ENCODE measurements around the gene TRIM41. TPM values are rescaled to one million over a fixed set of nuclear protein-coding genes. Genes with fewer than 3 reads are reported as not detected.

The TRIM41 gene
- total RNA-seq, 1 experiment from 2014 or later = 26.8 TPM

DNA sequence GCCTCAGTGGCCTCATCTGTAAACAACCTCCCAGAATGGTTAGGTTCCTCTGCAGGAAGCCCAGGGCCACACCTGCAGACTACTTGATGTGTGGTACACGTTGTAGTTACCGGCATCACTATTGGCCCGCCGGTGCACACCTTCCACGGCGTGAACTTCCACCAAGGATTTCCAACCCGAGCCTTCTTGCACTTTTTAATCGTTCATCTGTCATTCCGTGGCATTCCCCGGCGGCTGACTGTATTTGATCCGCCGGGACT is 5.3 kb upstream of the TRIM41 start:
- ChIA-PET CTCF (no interaction called here), POLR2A (ENCODE audit: unreplicated experiment) (no interaction called here)
- no peaks in the 10 kb centered on the region for H3K79me2 ChIP-seq (ENCODE audit: low read length)
- H3K9ac ChIP-seq (ENCODE audit: low read length) = no peak overlapping the region
- H3K27me3 ChIP-seq (ENCODE audit: low read length) = no peaks in the 10 kb centered on the region
- peak overlapping the region; percentile 47 for H2AFZ ChIP-seq (ENCODE audit: low read length)
- peaks cover 9% of the 10 kb centered on the region for H3K4me1 ChIP-seq (ENCODE audit: insufficient read depth, low read length)
- no peak; the same call in 1 of the 2 replicates for ATAC-seq
- H3K36me3 ChIP-seq (ENCODE audit: low read depth, low read length) = no peaks in the 10 kb centered on the region
- peaks cover 14% of the 10 kb centered on the region for H3F3A ChIP-seq (ENCODE audit: low read length, unreplicated experiment)
- H3K4me3 ChIP-seq (ENCODE audit: low read length) = peak overlapping the region; percentile 66
- intact Hi-C loops (cut with micrococcal nuclease) = loop anchor here (1.0 kb wide), 3 partner anchors 10 to 30 kb away; no protein-coding TSS in a partner anchor
- H3K9me2 ChIP-seq (replicated peaks; ENCODE audit: low read length) = no peaks in the 10 kb centered on the region
- BruUV-seq (replicated peaks) = no TSS peak
- no peaks in the 10 kb centered on the region for H4K20me1 ChIP-seq (ENCODE audit: low read length)
- DNase-seq = no peak
- TF ChIP-seq, protein P1, sequence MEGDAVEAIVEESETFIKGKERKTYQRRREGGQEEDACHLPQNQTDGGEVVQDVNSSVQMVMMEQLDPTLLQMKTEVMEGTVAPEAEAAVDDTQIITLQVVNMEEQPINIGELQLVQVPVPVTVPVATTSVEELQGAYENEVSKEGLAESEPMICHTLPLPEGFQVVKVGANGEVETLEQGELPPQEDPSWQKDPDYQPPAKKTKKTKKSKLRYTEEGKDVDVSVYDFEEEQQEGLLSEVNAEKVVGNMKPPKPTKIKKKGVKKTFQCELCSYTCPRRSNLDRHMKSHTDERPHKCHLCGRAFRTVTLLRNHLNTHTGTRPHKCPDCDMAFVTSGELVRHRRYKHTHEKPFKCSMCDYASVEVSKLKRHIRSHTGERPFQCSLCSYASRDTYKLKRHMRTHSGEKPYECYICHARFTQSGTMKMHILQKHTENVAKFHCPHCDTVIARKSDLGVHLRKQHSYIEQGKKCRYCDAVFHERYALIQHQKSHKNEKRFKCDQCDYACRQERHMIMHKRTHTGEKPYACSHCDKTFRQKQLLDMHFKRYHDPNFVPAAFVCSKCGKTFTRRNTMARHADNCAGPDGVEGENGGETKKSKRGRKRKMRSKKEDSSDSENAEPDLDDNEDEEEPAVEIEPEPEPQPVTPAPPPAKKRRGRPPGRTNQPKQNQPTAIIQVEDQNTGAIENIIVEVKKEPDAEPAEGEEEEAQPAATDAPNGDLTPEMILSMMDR (conservative IDR thresholded peaks at IDR 0.05; ENCODE audit: low read depth, low read length) = no peak
- no peak for TF ChIP-seq EZH2phosphoT487 (IDR thresholded peaks at IDR 0.05; ENCODE audit: borderline replicate concordance, low read length)
- no peak for TF ChIP-seq EZH2 (IDR thresholded peaks at IDR 0.05; ENCODE audit: low read length, unreplicated experiment)
- H3K27ac ChIP-seq (ENCODE audit: low read length) = no peak overlapping the region
- H3K4me2 ChIP-seq (ENCODE audit: low read length) = peak overlapping the region; percentile 78
- no peaks in the 10 kb centered on the region for H3K9me3 ChIP-seq (ENCODE audit: low read length)

DNA sequence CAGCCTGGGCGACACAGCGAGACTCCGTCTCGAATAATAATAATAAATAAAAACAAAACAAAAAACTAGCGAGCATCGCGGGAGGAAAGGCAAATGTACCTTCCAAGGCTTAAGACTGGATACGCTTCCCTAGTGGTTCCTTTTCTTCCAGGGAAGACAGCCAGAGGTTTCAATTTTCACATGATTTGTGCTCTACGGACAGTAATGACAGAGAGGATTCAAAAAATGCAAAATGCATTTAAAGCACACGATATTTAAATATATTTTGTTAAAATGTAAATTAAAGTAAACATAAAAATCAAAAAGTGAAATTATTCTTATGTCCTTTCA is 4.3 kb upstream of the TRIM41 start:
- Histone ChIP-seq H3K27me3 (ENCODE audit: low read length) (no peaks in the 10 kb centered on the region), H4K20me1 (ENCODE audit: low read length) (no peaks in the 10 kb centered on the region), H3K4me3 (ENCODE audit: low read length) (peak overlapping the region; percentile 66; the same call in 1 of the 2 replicates), H2AFZ (ENCODE audit: low read length) (peak overlapping the region; percentile 77), H3K9me2 (replicated peaks; ENCODE audit: low read length) (no peaks in the 10 kb centered on the region), H3K9ac (ENCODE audit: low read length) (no peak overlapping the region), H3K36me3 (ENCODE audit: low read depth, low read length) (no peaks in the 10 kb centered on the region), H3K79me2 (ENCODE audit: low read length) (peaks cover 2% of the 10 kb centered on the region; the same call in 1 of the 2 replicates), H3F3A (ENCODE audit: low read length, unreplicated experiment) (peaks cover 17% of the 10 kb centered on the region), H3K4me2 (ENCODE audit: low read length) (peak overlapping the region; percentile 78; the same call in 1 of the 2 replicates), H3K9me3 (ENCODE audit: low read length) (no peaks in the 10 kb centered on the region), H3K4me1 (ENCODE audit: insufficient read depth, low read length) (peaks cover 9% of the 10 kb centered on the region), H3K27ac (ENCODE audit: low read length) (no peak overlapping the region)
- POLR2A ChIA-PET (ENCODE audit: unreplicated experiment) = no interaction called here
- CTCF ChIA-PET = no interaction called here
- ATAC-seq (no peak), DNase-seq (no peak)
- BruUV-seq (replicated peaks) = no TSS peak
- TF ChIP-seq, protein P1 (conservative IDR thresholded peaks at IDR 0.05; ENCODE audit: low read depth, low read length) = no peak
- no peak for TF ChIP-seq EZH2 (IDR thresholded peaks at IDR 0.05; ENCODE audit: low read length, unreplicated experiment)
- TF ChIP-seq EZH2phosphoT487 (IDR thresholded peaks at IDR 0.05; ENCODE audit: borderline replicate concordance, low read length) = no peak
- intact Hi-C loops (cut with micrococcal nuclease) = loop anchor here (1.0 kb wide), 3 partner anchors 11 to 31 kb away; no protein-coding TSS in a partner anchor

DNA sequence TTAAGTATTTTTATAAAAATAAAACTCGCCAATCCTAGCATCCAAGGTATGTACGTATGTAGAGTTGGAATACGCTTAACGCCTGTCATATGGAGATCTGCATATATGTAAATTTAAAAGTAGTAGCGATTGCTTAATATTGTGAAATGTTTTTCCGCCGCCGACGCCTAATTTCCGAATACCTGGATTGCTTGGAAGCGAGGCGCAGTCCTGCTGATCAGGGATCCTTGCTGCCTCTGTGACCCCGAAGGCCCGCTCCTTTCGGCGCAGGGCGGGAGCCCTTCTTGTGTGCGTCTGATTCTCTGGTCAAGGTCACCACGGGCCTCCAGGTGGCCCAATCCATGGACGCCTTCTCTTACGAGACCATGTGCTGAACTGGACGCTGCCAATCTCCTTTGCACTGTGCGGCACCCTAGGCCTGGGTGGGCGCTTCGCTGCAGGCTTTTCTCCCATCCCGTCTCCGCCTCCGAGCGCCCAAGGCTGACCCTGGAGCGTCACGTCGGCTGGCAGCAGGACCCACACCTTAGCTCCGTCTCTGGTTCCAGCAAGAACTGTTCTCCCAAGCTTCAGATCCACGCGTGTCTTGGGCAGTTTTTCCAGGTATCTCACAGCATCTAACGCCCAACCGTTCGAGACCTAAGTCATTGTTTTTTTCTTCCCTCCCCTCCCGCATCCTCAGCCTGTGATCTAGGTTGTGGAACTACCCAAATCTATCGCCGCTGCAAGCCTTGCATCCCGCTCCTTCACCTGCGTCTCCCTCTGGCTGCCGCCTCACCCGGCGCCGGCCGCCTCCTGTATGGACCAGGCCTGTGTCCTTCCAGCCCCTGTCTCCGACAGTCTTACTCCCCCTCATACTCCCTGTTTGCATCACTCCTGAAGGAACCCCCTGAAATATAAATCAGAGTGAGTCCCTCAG is 3.6 kb upstream of the TRIM41 start:
- H3K9me3 ChIP-seq (ENCODE audit: low read length) = no peaks in the 10 kb centered on the region
- TF ChIP-seq, protein P1 (conservative IDR thresholded peaks at IDR 0.05; ENCODE audit: low read depth, low read length) = no peak
- TF ChIP-seq EZH2 (IDR thresholded peaks at IDR 0.05; ENCODE audit: low read length, unreplicated experiment) (no peak), EZH2phosphoT487 (IDR thresholded peaks at IDR 0.05; ENCODE audit: borderline replicate concordance, low read length) (no peak)
- no TSS peak for BruUV-seq (replicated peaks)
- H3K9ac ChIP-seq (ENCODE audit: low read length) = no peak overlapping the region
- no peaks in the 10 kb centered on the region for H3K36me3 ChIP-seq (ENCODE audit: low read depth, low read length)
- no peaks in the 10 kb centered on the region for H3K9me2 ChIP-seq (replicated peaks; ENCODE audit: low read length)
- intact Hi-C loops (cut with micrococcal nuclease) = no loop called here
- H2AFZ ChIP-seq (ENCODE audit: low read length) = no peak overlapping the region
- no peaks in the 10 kb centered on the region for H3K27me3 ChIP-seq (ENCODE audit: low read length)
- H3K4me2 ChIP-seq (ENCODE audit: low read length) = no peak overlapping the region
- CTCF ChIA-PET = no interaction called here
- H3K79me2 ChIP-seq (ENCODE audit: low read length) = peaks cover 10% of the 10 kb centered on the region
- H3K4me3 ChIP-seq (ENCODE audit: low read length) = no peak overlapping the region
- DNase-seq = no peak
- peaks cover 17% of the 10 kb centered on the region for H3F3A ChIP-seq (ENCODE audit: low read length, unreplicated experiment)
- ATAC-seq = no peak
- POLR2A ChIA-PET (ENCODE audit: unreplicated experiment) = no interaction called here
- H3K4me1 ChIP-seq (ENCODE audit: insufficient read depth, low read length) = peaks cover 16% of the 10 kb centered on the region
- H4K20me1 ChIP-seq (ENCODE audit: low read length) = no peaks in the 10 kb centered on the region
- H3K27ac ChIP-seq (ENCODE audit: low read length) = no peak overlapping the region

Measured in PC-3 (cell line).